Activated effector memory CD4-positive, alpha-beta T cell treated with Interleukin-2 at 50 U/mL for 16 hours (primary cell): Measurements from ENCODE around the gene MARK3.

Source experiments
- DNase-seq: peaks from one replicate; pipeline ENCODE4 v3.0.0-alpha.2; 2020

MARK3 gene

DNA sequence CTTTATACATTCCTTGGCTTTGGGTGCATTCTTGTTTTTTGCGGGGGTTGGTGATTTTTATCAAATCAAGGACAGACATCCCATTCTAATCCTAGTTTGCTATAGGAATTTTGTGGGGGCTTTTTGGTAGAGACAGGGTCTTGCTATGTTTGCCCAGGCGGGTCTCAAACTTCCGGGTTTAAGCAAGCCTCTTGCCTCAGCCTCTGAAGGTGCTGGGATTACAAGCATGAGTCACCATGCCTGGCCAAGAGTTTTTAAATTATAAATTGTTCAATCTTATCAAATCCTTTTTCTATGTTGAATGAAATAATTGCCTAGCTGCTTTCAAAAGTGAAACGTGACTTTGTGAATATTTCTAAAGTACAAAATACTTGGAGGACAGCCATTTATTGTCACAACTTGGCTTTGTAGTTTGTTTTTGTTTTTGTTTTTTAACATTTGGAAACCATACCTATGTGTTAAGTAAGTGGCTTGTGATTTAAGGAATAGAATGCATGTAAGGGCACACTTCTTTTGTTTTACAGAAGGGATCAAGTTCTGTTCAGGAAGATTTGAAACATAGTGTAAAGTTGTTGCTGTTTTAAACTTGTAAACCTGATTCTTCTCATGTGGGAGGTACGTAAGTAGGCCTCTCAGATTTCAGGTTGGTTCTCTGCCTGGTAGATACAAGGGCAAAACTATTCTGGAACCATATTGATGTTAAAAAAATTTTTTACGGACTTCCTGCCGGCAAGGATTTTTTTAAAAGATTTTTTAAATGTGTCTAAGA, 13.4 kb downstream of the MARK3 start:
- no peak for DNase-seq

GRCh38 chr14:103400537-103400936, 15.3 kb downstream of the MARK3 start:
- no peak for DNase-seq

GRCh38 chr14:103401223-103402214, 16.3 kb downstream of the MARK3 start:
- no peak for DNase-seq

- DNase-seq: no peak
Observed at GRCh38 chr14:103402695-103403094, 17.5 kb downstream of the MARK3 start.

DNA sequence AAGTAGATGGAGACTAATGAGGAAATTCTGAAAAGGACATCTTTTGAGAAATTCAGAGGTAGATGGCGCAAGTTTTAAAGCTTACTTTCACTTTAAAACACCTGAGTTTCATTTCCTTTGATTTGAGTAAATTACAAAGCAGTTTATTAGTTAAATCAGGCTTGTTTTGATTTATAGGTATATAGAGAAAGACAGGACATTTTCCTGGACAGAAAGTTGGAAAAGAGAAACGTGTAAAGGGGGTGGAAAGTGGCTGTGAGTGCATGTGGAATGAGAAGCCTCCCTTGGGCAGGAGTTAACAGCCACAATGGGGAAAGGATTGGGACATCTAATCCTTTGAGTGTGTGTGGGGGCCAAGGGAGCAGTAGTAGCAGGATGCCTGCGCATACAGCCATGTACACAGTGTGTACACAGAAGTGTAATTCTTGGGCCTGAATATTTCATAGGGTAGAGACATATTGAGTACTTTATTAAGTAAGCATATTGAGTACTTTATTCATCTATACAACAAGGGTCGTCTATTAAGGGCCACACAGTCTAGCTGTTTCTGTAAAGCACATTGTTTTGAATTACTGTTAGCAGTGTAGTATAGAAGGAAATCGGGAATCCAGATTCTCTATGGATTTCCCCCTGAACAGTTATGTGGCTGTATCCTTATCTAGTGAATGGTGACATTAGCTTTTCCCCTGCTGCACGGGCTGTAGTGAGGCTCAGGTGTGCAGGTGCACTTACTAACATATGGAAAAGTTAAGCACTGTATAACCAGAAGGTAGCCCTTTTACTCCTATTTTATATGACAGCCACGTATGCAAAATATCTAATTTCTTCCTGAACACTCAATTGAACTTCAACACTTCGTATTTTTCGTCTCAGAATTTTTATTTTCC, 19.1 kb downstream of the MARK3 start:
- no peak for DNase-seq

DNA sequence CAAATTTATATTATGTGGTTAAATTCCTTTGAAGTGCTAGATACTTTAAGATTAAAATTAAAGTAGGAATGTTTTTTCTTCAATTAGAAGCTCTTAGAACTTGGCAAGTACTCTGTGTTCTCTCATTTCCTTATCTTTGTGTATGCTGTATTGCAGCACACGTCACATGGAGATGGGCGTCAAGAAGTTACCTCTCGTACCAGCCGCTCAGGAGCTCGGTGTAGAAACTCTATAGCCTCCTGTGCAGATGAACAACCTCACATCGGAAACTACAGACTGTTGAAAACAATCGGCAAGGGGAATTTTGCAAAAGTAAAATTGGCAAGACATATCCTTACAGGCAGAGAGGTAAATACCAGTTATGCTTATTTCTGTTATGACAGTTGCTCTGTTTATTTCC, 19.7 kb downstream of the MARK3 start:
- no peak for DNase-seq

- DNase-seq: no peak
Observed at GRCh38 chr14:103408491-103409155, 23.4 kb downstream of the MARK3 start.

- DNase-seq: no peak
Observed at GRCh38 chr14:103416916-103417315, 31.7 kb downstream of the MARK3 start.

DNA sequence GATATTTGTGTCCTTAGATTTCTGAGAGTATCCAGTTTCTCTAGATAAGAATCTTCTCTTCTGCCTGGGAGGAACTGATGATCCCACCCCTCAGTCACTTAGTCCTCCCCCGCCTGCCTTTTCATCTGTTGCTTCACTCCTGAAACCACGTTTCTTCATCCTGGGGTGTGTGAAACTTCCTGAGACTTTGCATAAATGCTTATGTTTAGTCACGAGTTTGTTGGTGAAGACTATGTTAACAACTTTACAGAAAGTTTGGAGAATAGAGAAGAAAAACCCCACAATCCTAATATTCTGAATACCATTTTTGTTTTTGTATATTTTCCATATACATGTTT, 33.2 kb downstream of the MARK3 start:
- no peak for DNase-seq

GRCh38 chr14:103421556-103421955, 36.3 kb downstream of the MARK3 start:
- DNase-seq: no peak

- no peak for DNase-seq
Observed at GRCh38 chr14:103423050-103423461, 37.8 kb downstream of the MARK3 start.

DNA sequence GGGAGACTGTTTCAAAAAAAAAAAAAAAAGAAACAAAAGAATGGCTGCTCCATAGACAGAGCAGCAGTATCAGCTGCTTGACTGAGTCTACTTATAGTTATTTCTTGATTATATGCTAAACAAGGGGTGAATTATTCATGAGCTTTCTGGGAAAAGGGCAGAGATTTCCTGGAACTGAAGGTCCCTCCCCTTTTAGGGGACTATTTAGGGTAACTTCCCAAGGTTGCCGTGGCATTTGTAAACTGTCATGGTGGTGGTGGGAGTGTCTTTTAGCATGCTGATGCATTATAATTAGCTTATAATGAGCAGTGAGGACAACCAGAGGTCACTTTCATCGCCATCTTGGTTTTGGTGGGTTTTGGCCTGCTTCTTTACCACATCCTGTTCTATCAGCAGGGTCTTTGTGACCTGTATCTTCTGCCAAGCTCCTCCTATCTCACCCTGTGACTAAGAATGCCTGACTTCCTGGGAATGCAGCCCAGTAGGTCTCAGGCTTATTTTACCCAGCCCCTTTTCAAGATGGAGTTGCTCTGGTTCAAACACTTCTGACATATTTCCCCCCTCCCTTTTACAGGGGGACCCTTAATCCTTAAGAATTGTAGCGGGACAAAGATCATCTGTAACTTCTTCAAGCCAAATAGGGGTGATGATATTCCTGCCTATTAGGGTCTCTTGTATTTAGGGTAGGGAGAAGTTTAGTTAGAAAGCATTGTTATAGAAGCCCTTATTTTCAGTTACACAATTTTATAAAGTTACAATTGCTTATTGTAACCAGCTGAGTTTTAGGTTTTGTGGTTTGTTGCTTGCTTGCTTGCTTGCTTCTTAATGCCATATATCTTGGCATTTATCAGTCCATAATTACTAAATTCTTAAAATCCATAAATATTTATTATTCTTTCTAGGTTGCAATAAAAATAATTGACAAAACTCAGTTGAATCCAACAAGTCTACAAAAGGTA, 42.5 kb downstream of the MARK3 start:
- DNase-seq: no peak

DNA sequence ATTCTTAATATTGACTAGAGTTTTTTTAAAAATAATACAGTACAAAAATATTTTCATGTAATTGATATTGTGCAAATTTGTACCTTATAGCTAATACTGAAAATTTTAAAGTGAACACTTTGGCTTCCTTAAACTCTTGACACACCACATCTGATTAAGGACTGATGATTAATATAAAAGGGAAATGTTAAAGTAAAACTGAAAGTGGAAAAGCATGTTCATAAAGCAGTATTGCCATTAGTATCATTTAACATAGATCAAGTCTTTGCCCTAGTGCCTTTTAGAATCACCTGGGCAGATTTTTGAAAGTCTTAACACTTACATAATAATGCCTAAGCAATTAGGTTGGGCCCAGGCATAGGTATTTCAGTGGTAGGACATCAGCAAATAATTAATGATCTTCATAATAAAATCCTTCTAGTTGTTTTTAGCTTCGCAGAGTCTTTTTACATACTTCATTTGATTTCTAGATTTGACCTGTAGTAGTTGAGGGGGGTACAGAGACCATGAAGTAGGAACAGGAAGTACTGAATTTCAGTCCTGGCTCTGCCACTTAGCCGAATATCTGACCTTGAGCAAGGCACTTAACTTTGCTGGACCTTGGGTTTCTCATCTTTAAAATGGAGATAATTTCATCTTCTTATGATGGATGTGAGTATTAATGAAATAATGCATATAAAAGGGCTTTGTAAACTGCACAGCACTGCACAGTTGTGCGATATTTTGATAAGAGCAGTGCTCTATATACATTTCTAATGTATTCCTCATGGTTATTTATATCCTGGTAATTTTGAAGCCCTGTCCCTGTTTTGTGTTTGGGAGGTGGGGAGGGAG, 43.7 kb downstream of the MARK3 start:
- DNase-seq: no peak

DNA sequence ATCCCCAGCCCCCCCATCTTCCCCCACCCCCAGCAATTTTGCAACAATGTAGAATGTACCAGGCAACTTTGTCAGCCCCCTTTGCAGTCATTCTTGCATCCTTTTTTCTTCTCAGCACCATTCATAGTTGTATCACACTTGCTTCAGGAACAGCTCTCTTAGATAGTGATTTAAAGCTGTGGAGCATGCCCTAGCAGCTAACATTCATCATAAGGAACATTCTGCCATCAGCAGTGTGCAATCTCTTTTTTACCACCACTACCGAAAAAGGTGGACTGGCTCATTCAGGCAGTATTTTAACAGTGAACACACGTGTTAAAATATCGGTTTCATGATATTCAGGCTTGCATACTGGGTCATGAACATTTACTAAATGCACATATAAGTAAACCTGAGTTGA, 45.1 kb downstream of the MARK3 start:
- no peak for DNase-seq

DNA sequence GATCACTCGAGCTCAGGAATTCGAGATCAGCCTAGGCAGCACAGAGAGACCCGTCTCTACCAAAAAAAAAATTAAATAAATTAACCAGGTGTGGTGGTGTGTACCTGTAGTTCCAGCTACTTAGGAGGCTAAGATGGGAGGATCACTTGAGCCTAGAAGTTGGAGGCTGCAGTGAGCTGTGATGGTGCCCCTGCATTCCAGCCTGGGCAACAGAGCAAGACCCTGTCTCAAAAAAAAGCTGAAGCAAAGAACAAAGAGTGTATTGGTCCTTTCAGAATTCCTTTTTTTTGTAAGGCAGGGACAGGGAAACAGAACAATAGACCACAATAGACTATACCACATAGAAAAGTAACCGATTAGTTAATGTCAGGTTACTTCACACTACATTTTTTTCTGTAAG, 47.4 kb downstream of the MARK3 start:
- no peak for DNase-seq

DNA sequence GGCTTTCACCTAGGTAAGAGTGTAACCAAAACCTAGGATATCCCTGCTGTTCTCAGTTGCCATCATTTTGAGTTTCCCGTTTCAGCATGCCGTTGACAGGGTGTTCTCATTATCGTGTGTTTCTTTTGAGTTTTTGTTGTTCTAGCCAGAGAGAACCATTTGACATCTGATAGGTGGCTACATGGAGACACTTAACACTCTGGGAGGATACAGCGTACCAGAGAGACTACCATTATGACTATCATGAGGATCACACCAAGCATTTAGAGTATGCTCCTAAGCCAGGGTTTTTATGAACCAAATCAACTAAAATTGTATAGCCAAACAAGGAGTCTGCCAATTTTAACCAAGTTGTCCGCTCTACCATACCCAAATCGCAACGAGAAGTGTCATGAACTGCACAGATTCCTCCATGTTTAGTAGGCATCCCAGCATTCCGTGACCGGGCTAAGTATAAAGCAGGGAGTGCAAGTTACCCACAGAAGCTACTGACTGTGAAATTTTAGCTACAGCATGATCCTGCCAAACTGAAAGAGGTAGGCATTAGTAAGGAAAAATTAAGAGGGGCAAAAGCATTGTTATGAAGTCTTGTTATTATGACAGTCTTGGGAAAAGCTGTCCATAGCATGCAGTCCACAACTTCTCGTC, 48.8 kb downstream of the MARK3 start:
- no peak for DNase-seq

DNA sequence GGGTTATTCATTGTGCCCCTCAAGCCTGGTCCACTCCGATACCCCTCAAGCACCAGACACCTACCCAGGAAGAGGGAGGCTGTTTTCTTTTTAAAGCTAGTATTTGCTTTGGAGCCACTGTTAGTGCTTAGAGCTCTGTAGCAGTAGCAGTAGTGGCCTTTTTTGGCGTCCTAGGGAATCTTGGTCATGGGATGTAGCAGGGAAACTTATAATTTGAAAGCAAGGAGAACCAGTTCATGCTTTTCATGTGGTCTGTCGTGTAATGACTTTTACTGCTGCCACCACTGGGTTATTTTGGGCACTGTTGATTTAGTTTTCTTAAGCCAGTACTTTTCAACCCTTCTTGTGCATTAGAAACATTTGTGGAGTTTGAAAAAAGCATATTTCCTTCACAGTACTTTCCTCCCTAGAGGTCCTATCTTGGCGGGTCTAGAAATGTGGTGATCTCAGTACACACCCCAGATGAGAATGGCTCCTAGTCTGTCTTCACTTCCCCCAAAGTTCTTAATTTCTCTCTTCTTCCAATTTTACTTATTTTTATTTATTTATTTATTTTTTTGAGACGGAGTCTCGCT, 49.7 kb downstream of the MARK3 start:
- DNase-seq: no peak

DNA sequence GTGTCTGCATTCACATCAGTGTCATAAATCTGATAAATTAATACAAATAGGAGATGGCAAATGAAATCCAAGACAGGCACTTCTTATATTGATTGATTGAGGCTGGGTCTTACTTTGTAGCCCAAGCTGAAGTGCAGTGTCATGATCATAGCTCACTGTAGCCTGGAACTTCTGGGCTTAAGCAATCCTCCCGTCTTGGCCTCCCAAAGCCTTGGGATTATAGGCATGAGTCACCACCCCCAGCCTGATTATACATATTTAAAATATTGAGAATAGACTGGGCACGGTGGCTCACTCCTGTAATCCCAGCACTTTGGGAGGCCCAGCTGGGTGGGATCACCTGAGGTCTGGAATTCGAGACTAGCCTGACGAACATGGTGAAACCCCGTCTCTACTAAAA, 51.3 kb downstream of the MARK3 start:
- DNase-seq: no peak

GRCh38 chr14:103442288-103442687, 57.1 kb downstream of the MARK3 start:
- no peak for DNase-seq
